Activated naive CD4-positive, alpha-beta T cell treated with anti-CD3 and anti-CD28 coated beads for 36 hours (primary cell): ENCODE measurements around the gene ODC1. TPM values are rescaled to one million over a fixed set of nuclear protein-coding genes. Genes with fewer than 3 reads are reported as not detected.

Source experiments
- CTCF ChIA-PET: fragments of 350-600 bp; sonication (Branson Sonifier 250); formaldehyde crosslinking; loops from one replicate; lab custom pipeline; 2021; ENCODE audit warnings: antibody characterized with exemption; lab: Charles Lee
- DNase-seq: peaks from one replicate; pipeline ENCODE4 v3.0.0-alpha.2; 2020
- H3K27ac Mint-ChIP-seq: one replicate; pipeline ENCODE4 v1.8.0; 2021; ENCODE audit warnings: mild to moderate bottlenecking, mixed read lengths
- H3K27me3 Mint-ChIP-seq: one replicate; pipeline ENCODE4 v1.8.0; 2021; ENCODE audit warnings: low read depth, mixed read lengths
- H3K36me3 Mint-ChIP-seq: one replicate; pipeline ENCODE4 v1.8.0; 2021; ENCODE audit warnings: low read depth, mixed read lengths
- H3K4me1 Mint-ChIP-seq: one replicate; pipeline ENCODE4 v1.8.0; 2021; ENCODE audit warnings: low read depth, mixed read lengths
- H3K4me3 Mint-ChIP-seq: one replicate; pipeline ENCODE4 v1.8.0; 2021; ENCODE audit warnings: mild to moderate bottlenecking, moderate library complexity, mixed read lengths
- H3K9me3 Mint-ChIP-seq: one replicate; pipeline ENCODE4 v1.8.0; 2021; ENCODE audit warnings: mixed read lengths
- intact Hi-C: fragments of 100-400 bp; cut with micrococcal nuclease; formaldehyde crosslinking; loops from one replicate; pipeline ENCODE4 v1.15.1; 2023
- total RNA-seq, 2 experiments: library from RNA; stranded (reverse); gene quantifications; one replicate each; pipeline ENCODE4 v1.2.3, GENCODE V29; 2021

Gene ODC1
- total RNA-seq, 2 experiments from 2014 or later, result 174 to 177 TPM

- Mint-ChIP-seq H3K36me3 (peaks cover 9% of the 10 kb centered on the region), H3K9me3 (no peaks in the 10 kb centered on the region), H3K4me1 (peaks cover 3% of the 10 kb centered on the region), H3K4me3 (no peak overlapping the region), H3K27ac (no peak overlapping the region), H3K27me3 (no peaks in the 10 kb centered on the region)
- CTCF ChIA-PET, result interaction anchor here (1.5 kb wide), 1 partner anchor 343 kb away, joined by 3 read pairs; no protein-coding TSS in a partner anchor
- no peak for DNase-seq
- intact Hi-C loops, result no loop called here
Observed at GRCh38 chr2:10415640-10416039, 32.5 kb downstream of the ODC1 start.

GRCh38 chr2:10415048-10415447, 33.1 kb downstream of the ODC1 start:
- CTCF ChIA-PET, result interaction anchor here (1.5 kb wide), 1 partner anchor 342 kb away, joined by 3 read pairs; no protein-coding TSS in a partner anchor
- Mint-ChIP-seq H3K27me3 (no peaks in the 10 kb centered on the region), H3K27ac (no peak overlapping the region), H3K9me3 (no peaks in the 10 kb centered on the region), H3K4me3 (no peak overlapping the region), H3K4me1 (peaks cover 3% of the 10 kb centered on the region), H3K36me3 (peaks cover 5% of the 10 kb centered on the region)
- intact Hi-C loops, result no loop called here
- no peak for DNase-seq

- no peak overlapping the region for H3K27ac Mint-ChIP-seq
- no peak overlapping the region for H3K4me3 Mint-ChIP-seq
- peaks cover 3% of the 10 kb centered on the region for H3K36me3 Mint-ChIP-seq
- intact Hi-C loops, result no loop called here
- H3K9me3 Mint-ChIP-seq, result no peaks in the 10 kb centered on the region
- H3K4me1 Mint-ChIP-seq, result peaks cover 3% of the 10 kb centered on the region
- CTCF ChIA-PET, result interaction anchor here (1.5 kb wide), 1 partner anchor 342 kb away, joined by 3 read pairs; no protein-coding TSS in a partner anchor
- no peaks in the 10 kb centered on the region for H3K27me3 Mint-ChIP-seq
- DNase-seq, result no peak
Observed at GRCh38 chr2:10414591-10414990, 33.5 kb downstream of the ODC1 start.

GRCh38 chr2:10413991-10414451, 34.1 kb downstream of the ODC1 start:
- H3K9me3 Mint-ChIP-seq, result no peaks in the 10 kb centered on the region
- intact Hi-C loops, result no loop called here
- peaks cover 6% of the 10 kb centered on the region for H3K4me1 Mint-ChIP-seq
- peaks cover 5% of the 10 kb centered on the region for H3K36me3 Mint-ChIP-seq
- H3K27ac Mint-ChIP-seq, result no peak overlapping the region
- CTCF ChIA-PET, result interaction anchor here (1.5 kb wide), 1 partner anchor 341 kb away, joined by 3 read pairs; no protein-coding TSS in a partner anchor
- no peak overlapping the region for H3K4me3 Mint-ChIP-seq
- no peaks in the 10 kb centered on the region for H3K27me3 Mint-ChIP-seq
- DNase-seq, result no peak

GRCh38 chr2:10413503-10413902, 34.6 kb downstream of the ODC1 start:
- Mint-ChIP-seq H3K4me3 (no peak overlapping the region), H3K4me1 (peaks cover 12% of the 10 kb centered on the region), H3K9me3 (no peaks in the 10 kb centered on the region), H3K36me3 (peaks cover 5% of the 10 kb centered on the region), H3K27me3 (no peaks in the 10 kb centered on the region), H3K27ac (no peak overlapping the region)
- CTCF ChIA-PET, result interaction anchor here (0.9 kb wide), 1 partner anchor 21 kb away, joined by 3 read pairs; no protein-coding TSS in a partner anchor
- DNase-seq, result no peak
- intact Hi-C loops, result no loop called here

GRCh38 chr2:10412380-10412779, 35.7 kb downstream of the ODC1 start:
- Mint-ChIP-seq H3K4me1 (peaks cover 23% of the 10 kb centered on the region), H3K36me3 (peaks cover 5% of the 10 kb centered on the region), H3K27ac (no peak overlapping the region), H3K27me3 (no peaks in the 10 kb centered on the region), H3K4me3 (no peak overlapping the region), H3K9me3 (no peaks in the 10 kb centered on the region)
- intact Hi-C loops, result no loop called here
- CTCF ChIA-PET, result interaction anchor here (0.9 to 1.1 kb wide), 2 partner anchors 23 to 272 kb away, joined by 3 read pairs; no protein-coding TSS in a partner anchor
- peak; percentile 69 for DNase-seq

GRCh38 chr2:10411557-10411956, 36.6 kb downstream of the ODC1 start:
- Mint-ChIP-seq H3K27ac (no peak overlapping the region), H3K9me3 (no peaks in the 10 kb centered on the region), H3K4me1 (peaks cover 31% of the 10 kb centered on the region), H3K36me3 (peaks cover 5% of the 10 kb centered on the region), H3K27me3 (no peaks in the 10 kb centered on the region), H3K4me3 (no peak overlapping the region)
- intact Hi-C loops, result no loop called here
- CTCF ChIA-PET, result interaction anchor here (0.8 to 7.0 kb wide), 5 partner anchors 23 to 339 kb away, joined by 3 to 125 read pairs (median 4); partner anchors contain the start of gene HPCAL1
- DNase-seq, result no peak

- CTCF ChIA-PET, result interaction anchor here (0.8 to 7.0 kb wide), 6 partner anchors 24 to 338 kb away, joined by 3 to 125 read pairs (median 5); partner anchors contain the start of gene HPCAL1
- Mint-ChIP-seq H3K4me3 (no peak overlapping the region), H3K27ac (no peak overlapping the region), H3K27me3 (no peaks in the 10 kb centered on the region), H3K9me3 (no peaks in the 10 kb centered on the region), H3K36me3 (peaks cover 5% of the 10 kb centered on the region), H3K4me1 (peaks cover 37% of the 10 kb centered on the region)
- intact Hi-C loops, result no loop called here
- DNase-seq, result no peak
Observed at GRCh38 chr2:10410823-10411437, 37.2 kb downstream of the ODC1 start.

- Mint-ChIP-seq H3K4me1 (peaks cover 44% of the 10 kb centered on the region), H3K27ac (no peak overlapping the region)
Observed at GRCh38 chr2:10410001-10410822, 37.9 kb downstream of the ODC1 start.

GRCh38 chr2:10408649-10409579, 39.2 kb downstream of the ODC1 start:
- CTCF ChIA-PET, result interaction anchor here (0.5 to 7.0 kb wide), 64 partner anchors 10 to 595 kb away, joined by 3 to 125 read pairs (median 4); partner anchors contain the start of genes HPCAL1 and ODC1
- Mint-ChIP-seq H3K36me3 (peaks cover 5% of the 10 kb centered on the region), H3K27ac (peak overlapping the region; percentile 97), H3K27me3 (no peaks in the 10 kb centered on the region), H3K4me1 (peaks cover 46% of the 10 kb centered on the region), H3K9me3 (no peaks in the 10 kb centered on the region), H3K4me3 (peak overlapping the region; percentile 59)
- intact Hi-C loops, result loop anchor here (1.0 to 2.0 kb wide), 12 partner anchors 26 to 627 kb away; partner anchors contain the start of gene HPCAL1
- DNase-seq, result peak; percentile 89

More at GRCh38 chr2:10410001-10410822, 37.9 kb downstream of the ODC1 start:
- H3K9me3 Mint-ChIP-seq, result no peaks in the 10 kb centered on the region
- intact Hi-C loops, result no loop called here
- DNase-seq, result no peak
- no peak overlapping the region for H3K4me3 Mint-ChIP-seq
- H3K27me3 Mint-ChIP-seq, result no peaks in the 10 kb centered on the region
- peaks cover 5% of the 10 kb centered on the region for H3K36me3 Mint-ChIP-seq
- CTCF ChIA-PET, result interaction anchor here (0.6 to 7.0 kb wide), 26 partner anchors 17 to 1580 kb away, joined by 3 to 125 read pairs (median 11); partner anchors contain the start of gene HPCAL1
